Rectal smooth muscle tissue (tissue), 1 donor: ENCODE measurements around the gene CATSPERE.
A peak's percentile ranks its signal among the peaks of the same experiment; 100 is the strongest.

Experiments used
- H3K27ac ChIP-seq: one replicate; pipeline ENCODE4 v1.7.0; 2013; ENCODE audit warnings: low read depth, low read length, inconsistent platforms
- H3K27me3 ChIP-seq: one replicate; pipeline ENCODE4 v1.7.0; 2013; ENCODE audit warnings: low read length; ENCODE audit not compliant: control insufficient read depth, insufficient read depth
- H3K36me3 ChIP-seq: one replicate; pipeline ENCODE4 v1.7.0; 2013; ENCODE audit warnings: low read length; ENCODE audit not compliant: control insufficient read depth, insufficient read depth
- H3K4me1 ChIP-seq: one replicate; pipeline ENCODE4 v1.7.0; 2013; ENCODE audit warnings: low read length; ENCODE audit not compliant: control insufficient read depth, insufficient read depth
- H3K4me3 ChIP-seq: one replicate; pipeline ENCODE4 v1.7.0; 2013; ENCODE audit warnings: low read length
- H3K9ac ChIP-seq: one replicate; pipeline ENCODE4 v1.7.0; 2013; ENCODE audit warnings: low read length

CATSPERE gene, protein sequence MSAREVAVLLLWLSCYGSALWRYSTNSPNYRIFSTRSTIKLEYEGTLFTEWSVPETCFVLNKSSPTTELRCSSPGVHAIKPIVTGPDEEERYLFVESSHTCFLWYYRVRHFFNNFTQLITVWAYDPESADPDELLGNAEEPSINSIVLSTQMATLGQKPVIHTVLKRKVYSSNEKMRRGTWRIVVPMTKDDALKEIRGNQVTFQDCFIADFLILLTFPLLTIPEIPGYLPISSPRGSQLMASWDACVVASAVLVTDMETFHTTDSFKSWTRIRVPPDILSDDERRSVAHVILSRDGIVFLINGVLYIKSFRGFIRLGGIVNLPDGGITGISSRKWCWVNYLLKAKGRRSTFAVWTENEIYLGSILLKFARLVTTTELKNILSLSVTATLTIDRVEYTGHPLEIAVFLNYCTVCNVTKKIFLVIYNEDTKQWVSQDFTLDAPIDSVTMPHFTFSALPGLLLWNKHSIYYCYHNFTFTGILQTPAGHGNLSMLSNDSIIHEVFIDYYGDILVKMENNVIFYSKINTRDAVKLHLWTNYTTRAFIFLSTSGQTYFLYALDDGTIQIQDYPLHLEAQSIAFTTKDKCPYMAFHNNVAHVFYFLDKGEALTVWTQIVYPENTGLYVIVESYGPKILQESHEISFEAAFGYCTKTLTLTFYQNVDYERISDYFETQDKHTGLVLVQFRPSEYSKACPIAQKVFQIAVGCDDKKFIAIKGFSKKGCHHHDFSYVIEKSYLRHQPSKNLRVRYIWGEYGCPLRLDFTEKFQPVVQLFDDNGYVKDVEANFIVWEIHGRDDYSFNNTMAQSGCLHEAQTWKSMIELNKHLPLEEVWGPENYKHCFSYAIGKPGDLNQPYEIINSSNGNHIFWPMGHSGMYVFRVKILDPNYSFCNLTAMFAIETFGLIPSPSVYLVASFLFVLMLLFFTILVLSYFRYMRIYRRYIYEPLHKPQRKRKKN

DNA sequence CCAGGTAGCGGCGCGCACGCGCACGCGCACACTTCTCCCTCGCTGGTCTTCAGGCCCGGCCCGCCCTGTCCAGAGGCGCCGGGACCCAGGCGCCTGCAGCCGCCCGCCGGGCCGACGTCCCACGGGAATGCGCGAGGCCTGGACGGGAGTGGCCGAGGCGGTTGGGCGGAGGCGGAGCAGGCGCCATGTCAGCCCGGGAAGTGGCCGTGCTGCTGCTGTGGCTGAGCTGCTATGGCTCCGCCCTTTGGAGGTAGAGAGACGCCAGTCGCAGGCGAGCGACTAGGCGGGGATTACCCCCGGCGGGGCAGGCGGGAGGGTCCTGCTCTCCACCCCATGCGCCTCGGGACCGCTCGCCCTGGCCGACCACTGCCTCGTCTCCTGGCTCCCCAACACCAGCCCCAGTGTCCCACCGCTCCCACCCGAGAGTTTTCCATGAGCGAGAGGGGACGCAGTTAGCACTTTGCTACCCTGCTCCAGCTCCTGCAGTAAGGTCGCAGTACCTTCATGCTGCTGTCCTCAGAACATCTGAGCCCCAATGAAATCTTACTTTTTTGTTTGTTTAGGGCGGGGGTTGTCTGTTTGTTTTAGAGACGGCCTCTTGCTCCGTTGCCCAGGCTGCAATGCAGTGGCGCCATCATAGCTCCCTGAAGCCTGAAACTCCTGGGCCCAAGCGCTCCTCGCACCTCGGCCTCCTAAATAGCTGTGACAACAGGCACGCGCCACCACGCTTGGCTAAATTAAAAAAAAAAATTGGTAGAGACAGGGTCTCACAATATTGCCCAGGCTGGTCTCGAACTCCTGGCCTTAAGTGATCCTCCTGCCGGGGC is at the start of gene CATSPERE:
CATSPERE (plus strand) TSS at position 29 of the 827 bp plus-strand sequence; CDS start at position 186, 157 bp downstream.
- Histone ChIP-seq H3K36me3 (no peaks in the 10 kb centered on the region), H3K4me1 (peaks cover 3% of the 10 kb centered on the region), H3K4me3 (peak within 1 kb of the TSS; percentile 72), H3K9ac (peak within 1 kb of the TSS; percentile 43), H3K27ac (peak within 1 kb of the TSS; percentile 82), H3K27me3 (no peaks in the 10 kb centered on the region)

DNA sequence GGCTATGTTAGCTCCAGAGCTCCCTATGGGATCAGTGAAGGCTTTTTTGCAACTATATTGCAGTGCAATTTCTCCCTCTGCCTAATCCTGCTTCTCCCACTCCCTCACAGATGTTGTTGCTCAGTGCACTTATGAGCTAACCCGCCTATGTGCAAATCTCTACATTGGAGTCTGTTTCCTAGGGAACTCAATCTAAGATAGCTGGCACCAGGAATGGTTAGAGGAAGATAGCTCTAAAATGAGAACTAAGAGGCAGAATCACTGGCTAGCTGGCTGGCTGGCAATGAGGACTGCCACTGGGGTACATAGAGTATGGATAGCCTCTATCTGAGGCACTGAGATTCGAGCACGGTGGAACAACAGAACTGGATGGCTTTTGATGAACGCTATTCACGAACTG is 48.9 kb upstream of the CATSPERE start:
- H3K9ac ChIP-seq, result no peak overlapping the region
- H3K27ac ChIP-seq, result no peak overlapping the region
- H3K4me1 ChIP-seq, result no peaks in the 10 kb centered on the region
- H3K27me3 ChIP-seq, result no peaks in the 10 kb centered on the region
- H3K36me3 ChIP-seq, result peaks cover 32% of the 10 kb centered on the region
- H3K4me3 ChIP-seq, result no peak overlapping the region

DNA sequence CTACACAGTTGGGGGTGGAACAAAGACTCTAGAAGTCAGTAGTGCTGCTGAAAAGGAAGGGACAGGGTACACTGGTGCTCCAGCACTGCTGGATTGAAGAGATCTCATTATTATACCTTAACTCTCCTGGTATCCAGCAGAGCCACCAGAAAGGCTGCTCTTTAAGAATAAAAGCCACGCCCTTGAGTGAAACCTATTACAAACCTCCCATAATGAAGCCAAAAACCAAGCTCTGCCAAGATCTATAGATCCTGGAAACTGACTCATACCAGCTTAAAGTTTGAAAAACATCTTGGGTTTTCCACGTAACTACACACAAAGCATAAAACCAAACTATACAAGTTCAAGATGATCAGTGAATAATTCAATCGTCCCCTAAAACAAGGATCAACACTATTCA is 47.3 kb upstream of the CATSPERE start:
- Histone ChIP-seq H3K9ac (no peak overlapping the region), H3K27me3 (no peaks in the 10 kb centered on the region), H3K27ac (no peak overlapping the region), H3K36me3 (peaks cover 34% of the 10 kb centered on the region), H3K4me3 (no peak overlapping the region), H3K4me1 (no peaks in the 10 kb centered on the region)

DNA sequence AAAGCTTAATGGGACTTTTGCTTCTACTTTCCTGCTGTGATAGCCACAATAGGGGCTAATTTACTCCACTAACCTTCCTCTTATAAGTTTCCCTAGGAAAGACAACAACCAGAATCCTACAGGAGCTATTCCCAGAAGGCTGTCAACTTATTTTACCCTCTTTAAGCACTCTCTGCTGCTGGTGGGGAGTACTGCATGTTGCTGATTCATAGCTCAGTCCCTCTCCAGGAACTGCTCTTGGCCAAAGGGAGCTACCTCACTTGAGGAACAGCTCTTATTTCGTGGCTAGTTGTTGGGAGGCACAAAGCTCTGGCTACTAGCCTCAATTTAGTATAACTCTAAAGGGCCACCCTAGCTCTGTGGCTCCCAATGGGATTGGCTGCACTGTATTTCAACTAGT is 46.5 kb upstream of the CATSPERE start:
- no peaks in the 10 kb centered on the region for H3K4me1 ChIP-seq
- H3K9ac ChIP-seq, result no peak overlapping the region
- H3K4me3 ChIP-seq, result no peak overlapping the region
- H3K27me3 ChIP-seq, result no peaks in the 10 kb centered on the region
- H3K27ac ChIP-seq, result no peak overlapping the region
- peaks cover 35% of the 10 kb centered on the region for H3K36me3 ChIP-seq

DNA sequence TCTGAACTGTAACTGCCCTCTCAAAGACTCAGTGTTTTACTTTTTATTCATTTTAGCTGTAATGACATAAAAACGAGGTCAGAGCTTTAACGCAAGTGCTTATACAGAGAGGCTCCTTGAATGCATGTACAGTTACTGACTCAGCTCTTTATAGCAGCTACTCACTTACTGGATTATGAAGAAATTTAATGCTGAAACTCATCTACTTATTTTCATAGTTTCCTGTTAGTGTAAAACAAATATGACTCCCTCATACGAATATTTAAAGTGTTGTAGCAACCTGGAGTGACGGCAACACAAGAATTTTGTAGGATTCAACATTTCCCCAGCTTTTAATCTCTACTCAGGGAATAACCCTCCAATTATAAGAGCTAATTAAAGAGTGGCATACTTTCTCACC is 42.0 kb upstream of the CATSPERE start:
- Histone ChIP-seq H3K9ac (no peak overlapping the region), H3K4me3 (no peak overlapping the region), H3K27ac (no peak overlapping the region), H3K36me3 (peaks cover 29% of the 10 kb centered on the region), H3K4me1 (peaks cover 5% of the 10 kb centered on the region), H3K27me3 (no peaks in the 10 kb centered on the region)

DNA sequence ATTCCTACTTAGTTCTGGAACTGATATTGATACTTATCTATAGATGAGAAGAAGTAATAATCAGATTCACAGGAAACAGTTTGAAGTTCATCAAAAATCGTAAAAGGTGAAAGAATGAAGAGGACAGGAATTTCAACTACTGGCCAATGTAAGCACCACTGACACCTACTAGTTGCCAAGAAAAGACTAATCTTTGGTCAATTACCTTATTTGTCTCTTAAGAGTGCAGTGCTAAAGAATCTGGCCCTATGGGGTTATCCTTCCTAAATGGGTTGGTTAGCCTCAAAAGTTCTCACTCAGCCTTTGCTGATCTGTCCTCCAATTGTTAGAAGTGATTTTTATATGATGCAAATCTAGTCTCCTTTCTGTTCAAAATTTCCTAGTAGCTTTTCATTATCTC is 38.9 kb upstream of the CATSPERE start:
- no peak overlapping the region for H3K4me3 ChIP-seq
- no peaks in the 10 kb centered on the region for H3K27me3 ChIP-seq
- H3K36me3 ChIP-seq, result peaks cover 12% of the 10 kb centered on the region
- no peak overlapping the region for H3K27ac ChIP-seq
- no peak overlapping the region for H3K9ac ChIP-seq
- H3K4me1 ChIP-seq, result peaks cover 5% of the 10 kb centered on the region

DNA sequence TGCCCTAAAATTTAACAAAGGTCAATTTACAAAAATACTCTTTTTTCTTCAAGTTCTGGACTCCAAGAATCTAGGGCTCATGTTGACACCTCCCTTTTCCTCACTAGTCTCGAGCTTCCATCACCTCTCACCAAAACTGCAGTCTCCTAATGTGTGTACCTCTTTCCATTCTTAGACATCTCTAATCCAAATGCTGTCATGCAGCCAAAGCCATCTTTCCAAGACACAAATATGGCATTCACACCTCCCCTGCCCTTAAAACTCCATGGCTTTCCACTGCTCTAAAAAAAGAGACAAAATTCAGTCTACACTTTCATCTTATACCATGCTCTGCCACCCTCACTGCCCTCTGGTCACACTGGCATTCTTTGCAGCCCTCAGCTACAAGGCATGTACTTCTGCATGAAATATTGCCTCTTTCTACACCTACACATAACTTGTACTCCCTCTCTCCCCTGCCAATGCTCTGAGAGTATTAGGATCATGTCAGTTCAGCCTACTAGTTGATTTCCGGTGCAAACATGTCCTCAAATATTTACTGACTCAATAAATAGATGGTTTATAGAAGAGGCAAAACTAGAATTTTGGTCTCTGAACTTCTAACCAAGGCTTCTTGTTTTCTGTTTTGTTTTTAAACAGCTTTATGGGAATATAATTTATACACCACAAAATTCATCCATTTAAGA is 36.3 kb upstream of the CATSPERE start:
- Histone ChIP-seq H3K27ac (no peak overlapping the region), H3K27me3 (no peaks in the 10 kb centered on the region), H3K9ac (no peak overlapping the region), H3K36me3 (peaks cover 9% of the 10 kb centered on the region), H3K4me1 (peaks cover 5% of the 10 kb centered on the region), H3K4me3 (no peak overlapping the region)

DNA sequence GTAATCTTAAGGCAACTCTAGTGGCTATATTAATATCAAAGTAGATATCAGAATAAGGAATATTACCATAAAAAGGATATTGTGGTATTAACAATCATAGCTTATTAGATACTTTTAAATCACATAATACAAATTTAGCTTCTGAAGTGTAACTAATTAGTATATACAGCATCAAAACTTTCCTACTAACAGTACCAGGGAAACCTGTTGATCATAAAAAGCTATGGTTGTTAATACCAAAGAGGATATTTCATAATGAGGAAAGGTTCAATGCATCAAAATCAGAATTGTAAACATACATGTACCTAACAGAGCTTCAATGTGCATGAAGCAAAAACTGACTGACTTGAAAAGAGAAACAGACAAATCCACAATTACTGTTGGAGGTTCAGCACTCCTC is 33.4 kb upstream of the CATSPERE start:
- Histone ChIP-seq H3K9ac (no peak overlapping the region), H3K4me1 (peaks cover under 1% of the 10 kb centered on the region), H3K4me3 (no peak overlapping the region), H3K36me3 (peaks cover 7% of the 10 kb centered on the region), H3K27ac (no peak overlapping the region), H3K27me3 (no peaks in the 10 kb centered on the region)

DNA sequence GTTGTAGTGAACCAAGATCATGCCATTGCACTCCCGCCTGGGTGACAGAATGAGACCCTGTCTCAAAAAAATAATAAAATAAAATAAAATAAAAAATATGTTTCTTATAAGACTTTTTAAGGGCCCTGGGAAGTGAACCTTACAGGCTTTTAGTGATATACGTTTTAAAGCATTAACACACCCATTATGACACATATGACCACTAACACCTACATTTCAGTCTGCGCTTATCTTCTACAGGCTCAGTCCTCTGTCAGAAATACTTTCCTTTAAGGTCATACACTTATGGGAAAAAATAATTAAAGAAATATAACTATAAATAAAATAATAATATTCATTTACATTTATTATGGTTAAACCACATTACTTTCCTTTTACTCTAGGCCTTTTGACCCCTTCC is 31.3 kb upstream of the CATSPERE start:
- H3K27me3 ChIP-seq, result no peaks in the 10 kb centered on the region
- no peak overlapping the region for H3K4me3 ChIP-seq
- no peaks in the 10 kb centered on the region for H3K36me3 ChIP-seq
- H3K4me1 ChIP-seq, result no peaks in the 10 kb centered on the region
- H3K9ac ChIP-seq, result no peak overlapping the region
- no peak overlapping the region for H3K27ac ChIP-seq

DNA sequence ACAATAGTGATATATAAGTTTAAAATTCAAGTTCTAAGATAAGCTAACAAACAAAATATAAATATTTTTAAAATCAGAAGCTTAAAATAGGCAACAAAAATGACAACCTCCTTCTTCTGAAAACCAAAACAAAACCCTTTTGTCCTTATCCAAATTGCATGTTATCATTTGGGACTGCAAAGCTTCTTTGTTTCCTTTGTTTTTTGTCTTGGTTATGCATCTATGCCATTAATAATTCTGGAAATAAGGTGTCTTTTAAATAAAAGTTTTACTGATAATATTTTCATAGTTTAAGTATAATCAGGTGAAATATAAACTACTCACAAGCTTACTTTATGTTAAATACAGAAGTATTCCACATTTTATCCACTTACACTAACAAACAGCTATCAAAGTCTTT is 29.9 kb upstream of the CATSPERE start:
- Histone ChIP-seq H3K27me3 (no peaks in the 10 kb centered on the region), H3K4me3 (no peak overlapping the region), H3K27ac (no peak overlapping the region), H3K4me1 (no peaks in the 10 kb centered on the region), H3K36me3 (no peaks in the 10 kb centered on the region), H3K9ac (no peak overlapping the region)

DNA sequence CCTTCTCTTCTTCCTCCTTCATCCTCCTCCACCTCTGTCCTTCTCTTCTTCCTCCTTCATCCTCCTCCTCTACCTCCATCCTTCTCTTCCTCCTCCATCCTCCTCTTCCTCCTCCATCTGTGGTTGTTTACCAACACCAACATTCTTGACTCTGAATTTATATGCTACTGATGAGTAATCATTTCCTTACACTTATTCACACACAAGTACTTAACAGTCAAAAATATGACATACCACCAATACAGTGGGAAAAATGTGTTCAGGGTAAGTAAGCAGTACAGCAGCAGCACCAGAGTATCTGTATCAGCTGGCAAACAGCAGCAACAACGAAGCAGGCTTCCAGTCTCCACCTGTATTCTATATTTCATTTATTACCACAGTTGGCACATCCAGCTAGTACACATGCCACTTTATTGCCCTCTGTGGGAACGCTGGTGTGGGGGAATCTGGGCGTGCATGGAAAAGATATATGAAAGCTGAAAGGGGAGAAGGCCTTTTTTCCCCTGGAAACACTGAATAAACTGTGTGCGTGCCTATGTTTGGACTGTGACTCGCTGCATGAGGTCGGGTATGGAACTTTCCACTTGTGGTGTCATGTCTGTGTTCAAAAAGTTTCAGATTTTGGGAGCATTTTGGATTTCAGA is 25.4 kb upstream of the CATSPERE start:
- Histone ChIP-seq H3K27ac (no peak overlapping the region), H3K4me3 (no peak overlapping the region), H3K4me1 (no peaks in the 10 kb centered on the region), H3K9ac (no peak overlapping the region), H3K36me3 (no peaks in the 10 kb centered on the region), H3K27me3 (no peaks in the 10 kb centered on the region)
